ENCODE results near the gene CAMK4.

DNA sequence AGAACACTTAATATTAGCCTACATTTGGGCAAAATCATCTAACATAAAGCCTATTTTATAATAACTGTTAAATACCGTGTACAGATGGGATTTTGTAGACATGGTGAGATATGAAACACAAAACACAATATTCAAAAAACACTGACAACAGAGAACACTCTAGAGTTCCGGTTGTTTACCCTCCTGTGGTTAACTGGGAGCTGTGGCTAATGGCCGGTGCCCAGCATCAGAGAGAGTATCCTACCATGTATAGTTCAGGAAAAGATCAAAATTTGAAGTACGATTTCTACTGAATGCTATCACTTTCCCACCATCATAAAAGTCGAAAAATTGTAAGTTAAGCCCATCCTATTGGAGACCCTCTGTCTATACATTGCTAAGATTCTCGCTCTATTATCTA is 2.4 kb downstream of the CAMK4 start:
- TF ChIP-seq GATA2 (IDR thresholded peaks at IDR 0.05; ENCODE audit: low read depth, low read length): no peak
- TF ChIP-seq GATA3 (IDR thresholded peaks at IDR 0.05; ENCODE audit: low read depth, low read length): no peak
